Fibroblast of lung (primary cell): ENCODE results near the gene SPCS3.
"Not testable (repeated sequence)": the region's sequence is repeated elsewhere in the genome, so short reads cannot be mapped to it uniquely, and the experiment has no call there.

Source experiments
- EZH2 ChIP-seq: IDR thresholded peaks from 2 replicates; pipeline ENCODE4 v1.5.1; 2012; ENCODE audit warnings: low read length, control low read depth, mild to moderate bottlenecking; ENCODE audit errors: missing control alignments
- TF ChIP-seq, protein P1 (sequence below), 2 donors: IDR thresholded peaks in 1 of 2; conservative IDR thresholded peaks in 1 of 2; 1 replicate in 1 of 2; 2 replicates in 1 of 2; pipeline ENCODE4 v1.5.1; 2011 to 2012; ENCODE audit warnings: low read length in 2 of 2, control low read depth in 1 of 2, inconsistent platforms in 1 of 2, low read depth in 1 of 2, mild to moderate bottlenecking in 1 of 2

DNA sequence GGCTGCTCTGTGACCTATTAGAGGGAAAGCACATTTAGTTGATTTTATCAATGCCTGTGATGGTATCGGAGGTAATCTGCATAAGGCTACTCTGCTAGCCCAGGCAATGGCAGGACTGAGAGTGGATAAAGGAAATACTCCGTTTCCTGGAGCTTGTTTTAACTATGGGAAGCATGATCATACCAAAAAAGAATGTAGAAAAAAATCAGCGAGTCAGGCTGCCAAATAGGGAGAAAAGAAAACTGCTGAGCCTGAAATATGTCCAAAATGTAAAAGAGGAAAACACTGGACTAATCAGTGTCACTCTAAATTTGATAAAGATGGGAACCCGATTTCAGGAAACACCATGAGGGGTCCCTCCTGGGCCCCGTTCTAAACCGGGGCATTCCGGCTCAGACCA is 25.6 kb downstream of the SPCS3 start:
- TF ChIP-seq, protein P1, sequence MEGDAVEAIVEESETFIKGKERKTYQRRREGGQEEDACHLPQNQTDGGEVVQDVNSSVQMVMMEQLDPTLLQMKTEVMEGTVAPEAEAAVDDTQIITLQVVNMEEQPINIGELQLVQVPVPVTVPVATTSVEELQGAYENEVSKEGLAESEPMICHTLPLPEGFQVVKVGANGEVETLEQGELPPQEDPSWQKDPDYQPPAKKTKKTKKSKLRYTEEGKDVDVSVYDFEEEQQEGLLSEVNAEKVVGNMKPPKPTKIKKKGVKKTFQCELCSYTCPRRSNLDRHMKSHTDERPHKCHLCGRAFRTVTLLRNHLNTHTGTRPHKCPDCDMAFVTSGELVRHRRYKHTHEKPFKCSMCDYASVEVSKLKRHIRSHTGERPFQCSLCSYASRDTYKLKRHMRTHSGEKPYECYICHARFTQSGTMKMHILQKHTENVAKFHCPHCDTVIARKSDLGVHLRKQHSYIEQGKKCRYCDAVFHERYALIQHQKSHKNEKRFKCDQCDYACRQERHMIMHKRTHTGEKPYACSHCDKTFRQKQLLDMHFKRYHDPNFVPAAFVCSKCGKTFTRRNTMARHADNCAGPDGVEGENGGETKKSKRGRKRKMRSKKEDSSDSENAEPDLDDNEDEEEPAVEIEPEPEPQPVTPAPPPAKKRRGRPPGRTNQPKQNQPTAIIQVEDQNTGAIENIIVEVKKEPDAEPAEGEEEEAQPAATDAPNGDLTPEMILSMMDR (conservative IDR thresholded peaks at IDR 0.05 in 1 of 2, IDR thresholded peaks at IDR 0.05 in 1 of 2; ENCODE audit: low read depth in 1 of 2, low read length in 2 of 2): not testable (repeated sequence)
- TF ChIP-seq EZH2: not testable (repeated sequence)
